ENCODE measurements around the gene NTHL1.
"Not testable (repeated sequence)": the region's sequence is repeated elsewhere in the genome, so short reads cannot be mapped to it uniquely, and the experiment has no call there.

NTHL1 gene

GRCh38 chr16:2028146-2028545, 19.5 kb downstream of the NTHL1 start:
- DNase-seq (ENCODE audit: low read depth), result no peak

GRCh38 chr16:2027024-2028010, 20.3 kb downstream of the NTHL1 start:
- no peak for DNase-seq (ENCODE audit: low read depth)

- DNase-seq (ENCODE audit: low read depth), result peak; percentile 23
Measured at GRCh38 chr16:2026461-2027023, 21.1 kb downstream of the NTHL1 start, which contains the start of gene NHERF2. NHERF2 (plus strand) TSS chr16:2026902; CDS start chr16:2027006, 104 bp downstream.

- no peak for DNase-seq (ENCODE audit: low read depth)
Measured at GRCh38 chr16:2025878-2026460, 21.7 kb downstream of the NTHL1 start.

- no peak for DNase-seq (ENCODE audit: low read depth)
Measured at GRCh38 chr16:2025251-2025650, 22.4 kb downstream of the NTHL1 start.

GRCh38 chr16:2024032-2024420, 23.6 kb downstream of the NTHL1 start:
- no peak for DNase-seq (ENCODE audit: low read depth)

DNA sequence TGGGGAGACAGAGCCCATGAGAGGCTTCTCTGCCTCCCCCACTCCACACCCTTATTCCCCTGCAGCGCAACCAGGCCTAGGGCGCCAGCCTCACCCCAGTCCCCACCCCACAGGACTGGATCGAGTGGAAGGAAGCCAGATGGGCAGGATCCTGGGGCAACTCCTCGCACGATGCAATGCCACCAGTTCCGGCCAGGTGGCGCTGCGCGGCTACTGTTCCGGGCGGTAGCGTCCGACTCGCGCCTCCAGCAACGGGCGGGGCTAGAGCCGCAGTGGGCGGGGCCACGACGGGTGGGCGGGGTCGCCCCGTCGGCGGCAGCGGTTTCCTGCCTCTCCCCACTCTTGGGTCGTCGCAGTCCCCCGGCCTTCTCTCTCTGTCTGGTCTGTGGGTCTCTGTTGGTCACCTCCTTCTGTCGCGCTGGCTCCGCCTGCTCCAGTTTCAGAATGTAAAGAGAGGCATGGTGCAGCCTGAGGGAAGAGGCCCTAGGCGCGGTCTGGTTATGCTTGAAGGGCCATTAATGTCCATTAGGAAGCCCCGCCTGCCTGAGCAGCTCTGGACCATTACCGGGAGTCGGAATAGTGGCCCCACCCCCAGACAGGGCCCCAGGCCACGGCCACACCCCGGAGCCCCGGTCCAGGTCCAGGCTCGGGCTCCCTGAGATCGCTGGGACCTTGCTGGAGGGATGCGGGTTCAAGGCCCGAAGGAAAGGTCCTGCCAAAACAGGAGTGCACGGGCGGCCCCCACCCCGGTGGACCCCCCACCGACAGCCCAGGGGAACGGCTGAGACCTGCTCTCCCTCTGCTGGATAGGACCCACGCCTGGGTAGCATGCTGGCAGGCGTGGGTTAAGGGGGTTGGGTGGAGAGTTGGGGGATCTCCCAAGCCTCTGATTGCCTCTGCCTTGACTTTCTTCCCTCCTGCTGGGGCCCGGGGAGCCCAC, 24.3 kb downstream of the NTHL1 start:
- DNase-seq (ENCODE audit: low read depth), result peak; percentile 97

DNA sequence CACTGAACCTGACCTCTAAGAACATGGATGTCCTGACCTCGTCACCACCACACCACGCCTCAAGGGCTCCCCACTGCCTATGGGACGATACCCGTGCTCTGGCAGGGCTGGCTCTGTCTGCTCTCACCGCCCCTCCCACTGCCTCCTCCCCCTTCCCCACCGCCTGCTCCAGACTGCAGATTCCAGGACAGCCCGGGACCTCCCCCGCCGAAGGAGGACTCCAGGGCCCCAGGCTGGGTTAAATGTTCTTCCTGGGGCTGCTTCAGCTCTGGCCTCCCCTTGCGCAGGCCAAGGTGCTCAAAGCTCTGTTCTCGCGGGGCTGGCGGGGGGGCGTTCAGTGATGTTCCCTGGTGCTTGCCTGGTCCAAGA, 24.9 kb downstream of the NTHL1 start:
- peak; percentile 17 for DNase-seq (ENCODE audit: low read depth)

DNA sequence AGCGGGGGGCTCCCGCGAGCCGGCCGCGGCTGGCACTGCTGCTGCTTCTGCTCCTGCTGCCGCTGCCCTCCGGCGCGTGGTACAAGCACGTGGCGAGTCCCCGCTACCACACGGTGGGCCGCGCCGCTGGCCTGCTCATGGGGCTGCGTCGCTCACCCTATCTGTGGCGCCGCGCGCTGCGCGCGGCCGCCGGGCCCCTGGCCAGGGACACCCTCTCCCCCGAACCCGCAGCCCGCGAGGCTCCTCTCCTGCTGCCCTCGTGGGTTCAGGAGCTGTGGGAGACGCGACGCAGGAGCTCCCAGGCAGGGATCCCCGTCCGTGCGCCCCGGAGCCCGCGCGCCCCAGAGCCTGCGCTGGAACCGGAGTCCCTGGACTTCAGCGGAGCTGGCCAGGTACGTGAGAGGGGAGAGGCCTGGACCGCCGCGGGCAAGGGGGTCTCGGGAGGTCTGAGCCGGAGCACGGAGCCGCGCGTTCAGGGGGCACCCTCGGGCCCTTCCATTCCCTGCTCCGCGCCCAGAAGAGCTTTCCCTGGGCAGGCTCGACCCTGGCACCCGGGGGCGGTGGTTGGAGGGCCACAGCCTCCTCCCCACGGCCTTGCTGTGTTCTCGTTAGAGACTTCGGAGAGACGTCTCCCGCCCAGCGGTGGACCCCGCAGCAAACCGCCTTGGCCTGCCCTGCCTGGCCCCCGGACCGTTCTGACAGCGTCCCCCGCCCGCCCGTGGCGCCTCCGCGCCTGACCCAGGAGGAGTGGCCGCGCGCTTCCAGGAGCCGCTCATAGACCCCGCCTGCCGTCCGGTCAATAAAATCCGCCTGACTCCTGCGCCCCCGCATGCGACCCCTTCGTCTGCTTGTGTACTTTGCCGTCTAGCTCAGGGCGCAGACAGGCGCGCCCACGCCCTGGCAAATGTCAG, 27.5 kb downstream of the NTHL1 start:
- no peak for DNase-seq (ENCODE audit: low read depth)

- DNase-seq (ENCODE audit: low read depth), result no peak
Measured at GRCh38 chr16:2019518-2019920, 28.1 kb downstream of the NTHL1 start, which contains the start of gene NPW. NPW (plus strand) TSS chr16:2019785.

DNA sequence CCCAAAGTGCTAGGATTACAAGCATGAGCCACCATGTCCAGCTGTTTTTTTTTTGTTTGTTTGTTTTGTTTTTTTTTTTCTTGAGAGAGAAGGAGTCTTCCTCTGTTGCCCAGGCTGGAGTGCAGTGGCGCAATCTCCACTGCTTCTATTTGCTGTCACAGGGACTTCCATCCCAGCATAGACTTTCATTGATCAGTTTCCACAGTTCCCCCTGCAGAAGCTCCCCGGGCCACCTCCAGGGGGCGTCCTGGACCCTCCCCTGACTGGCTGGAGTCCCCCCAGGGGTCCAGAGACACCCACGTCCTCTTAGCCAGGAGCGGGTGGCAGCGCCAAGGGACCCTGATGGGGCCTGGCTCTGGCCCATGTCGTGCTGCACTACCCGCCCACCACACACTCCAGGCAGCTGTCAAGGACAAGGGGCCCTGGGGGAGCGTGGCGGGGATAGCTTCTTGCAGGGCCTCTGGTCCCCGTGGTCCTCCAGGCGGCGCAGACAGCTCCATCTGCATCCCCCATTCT, 31.2 kb downstream of the NTHL1 start:
- DNase-seq (ENCODE audit: low read depth), result no peak

DNA sequence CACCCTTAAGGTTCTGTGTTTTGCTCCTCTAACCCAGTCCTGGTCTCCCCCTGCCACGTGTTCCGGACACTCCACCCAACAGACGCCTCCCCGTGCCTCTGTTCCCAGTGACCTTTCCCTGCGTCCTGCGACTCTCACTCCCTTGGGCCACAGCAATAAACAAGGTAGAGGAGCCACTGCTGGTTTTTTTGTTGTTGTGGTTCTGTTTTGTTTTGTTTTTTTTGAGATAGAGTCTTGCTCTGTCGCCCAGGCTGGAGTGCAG, 31.8 kb downstream of the NTHL1 start:
- no peak for DNase-seq (ENCODE audit: low read depth)

DNA sequence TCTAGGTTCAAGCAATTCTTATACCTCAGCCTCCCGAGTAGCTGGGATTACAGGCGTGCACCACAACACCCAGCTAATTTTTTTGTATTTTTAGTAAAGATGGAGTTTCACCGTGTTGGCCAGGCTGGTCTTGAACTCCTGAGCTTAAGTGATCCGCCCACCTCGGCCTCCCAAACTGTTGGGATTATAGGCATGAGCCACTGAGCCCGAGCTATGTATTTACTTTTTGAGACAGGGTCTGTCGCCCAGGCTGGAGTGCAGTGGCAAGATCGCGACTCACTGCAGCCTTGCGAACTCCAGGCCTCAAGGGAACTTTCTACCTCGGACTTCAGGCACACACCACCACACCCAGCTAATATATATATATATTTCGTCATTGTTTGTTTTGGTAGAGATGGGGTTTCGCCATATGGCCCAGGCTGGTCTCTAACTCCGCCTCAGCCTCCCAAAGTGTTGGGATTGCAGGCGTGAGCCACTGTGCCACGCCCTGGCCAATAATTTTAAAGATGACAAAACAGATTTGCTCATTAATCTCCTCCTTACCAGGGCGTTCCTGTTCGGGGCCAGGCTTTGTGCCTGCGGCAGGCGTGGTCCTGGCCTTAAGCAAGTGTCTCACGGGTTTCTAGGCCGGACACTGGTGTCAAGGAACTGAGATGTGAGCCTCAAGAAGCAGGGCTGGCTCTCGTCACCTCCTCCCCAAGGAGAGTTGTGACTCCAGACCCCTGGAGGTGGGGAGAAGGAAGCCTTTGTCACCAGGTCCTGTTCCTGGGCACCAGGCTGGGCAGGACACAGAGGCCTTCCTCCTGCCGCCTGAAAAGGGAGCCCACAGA, 32.3 kb downstream of the NTHL1 start:
- no peak for DNase-seq (ENCODE audit: low read depth)

DNA sequence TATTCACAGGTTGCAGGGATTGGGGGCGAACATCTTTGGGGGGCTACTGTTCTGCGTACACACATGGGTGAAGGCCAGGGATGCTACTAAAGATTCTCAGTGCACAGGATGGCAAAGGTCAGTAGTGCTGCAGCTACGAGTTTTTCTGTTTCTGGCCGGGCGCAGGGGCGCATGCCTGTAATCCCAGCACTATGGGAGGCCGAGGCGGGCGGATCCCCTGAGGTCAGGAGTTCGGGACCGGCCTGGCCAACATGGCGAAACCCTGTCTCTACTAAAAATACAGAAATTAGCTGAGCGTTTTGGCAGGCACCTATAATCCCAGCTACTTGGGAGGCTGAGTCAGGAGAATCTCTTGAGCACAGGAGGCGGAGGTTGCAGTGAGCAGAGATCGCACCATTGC, 34.1 kb downstream of the NTHL1 start:
- DNase-seq (ENCODE audit: low read depth), result no peak

DNA sequence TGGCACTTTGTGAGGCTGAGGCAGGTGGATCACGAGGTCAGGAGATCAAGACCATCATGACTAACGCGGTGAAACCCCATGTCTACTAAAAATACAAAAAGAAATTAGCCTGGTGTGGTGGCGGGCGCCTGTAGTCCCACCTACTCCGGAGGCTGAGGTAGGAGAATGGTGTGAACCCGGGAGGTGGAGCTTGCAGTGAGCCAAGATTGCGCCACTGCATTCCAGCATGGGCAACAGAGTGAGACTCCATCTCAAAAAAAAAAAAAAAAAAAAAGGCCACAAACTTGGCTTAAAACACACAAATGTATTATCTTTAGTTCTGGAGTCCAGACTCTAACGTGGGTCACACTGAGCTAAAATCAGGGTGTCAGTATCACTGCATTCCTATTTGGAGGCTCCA, 35.9 kb downstream of the NTHL1 start:
- DNase-seq (ENCODE audit: low read depth), result not testable (repeated sequence)

DNA sequence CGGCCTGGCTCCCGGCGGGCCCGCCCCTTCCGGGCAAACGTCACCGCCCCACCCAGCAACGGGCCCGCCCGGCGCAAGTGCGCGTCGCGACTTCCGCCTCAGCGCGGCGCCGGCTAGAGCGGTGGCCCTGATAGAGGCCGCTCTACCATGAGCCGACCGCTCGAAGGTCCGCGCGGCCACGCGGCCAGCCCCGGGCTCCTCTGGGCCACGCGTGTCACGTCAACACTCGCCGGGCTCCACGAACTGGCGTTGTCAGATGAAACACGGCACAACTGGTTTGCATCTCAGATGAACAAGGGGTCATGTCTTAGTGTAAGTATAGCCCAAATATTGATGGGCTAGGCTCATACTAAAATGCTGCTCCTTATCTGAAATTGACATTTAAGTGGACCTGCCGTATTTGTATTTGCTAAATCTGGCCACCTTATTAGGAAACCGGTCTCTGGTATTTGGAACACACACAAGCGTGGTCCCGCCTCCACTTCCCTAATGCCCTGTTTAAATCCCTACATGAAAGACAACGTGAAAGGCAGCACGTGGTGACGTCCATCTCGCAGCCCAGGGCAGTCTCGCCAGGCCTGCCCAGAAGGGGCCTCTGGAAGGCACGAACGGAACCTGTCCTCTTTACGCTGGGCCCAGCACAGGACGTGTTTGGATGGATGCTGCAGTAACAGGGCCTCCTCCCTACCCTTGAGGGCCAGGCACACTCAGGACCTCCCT, 37.7 kb downstream of the NTHL1 start, which contains the start of gene ZNF598:
ZNF598 (minus strand) TSS at position 31 of the 720 bp plus-strand sequence.
- DNase-seq (ENCODE audit: low read depth), result peak; percentile 75

DNA sequence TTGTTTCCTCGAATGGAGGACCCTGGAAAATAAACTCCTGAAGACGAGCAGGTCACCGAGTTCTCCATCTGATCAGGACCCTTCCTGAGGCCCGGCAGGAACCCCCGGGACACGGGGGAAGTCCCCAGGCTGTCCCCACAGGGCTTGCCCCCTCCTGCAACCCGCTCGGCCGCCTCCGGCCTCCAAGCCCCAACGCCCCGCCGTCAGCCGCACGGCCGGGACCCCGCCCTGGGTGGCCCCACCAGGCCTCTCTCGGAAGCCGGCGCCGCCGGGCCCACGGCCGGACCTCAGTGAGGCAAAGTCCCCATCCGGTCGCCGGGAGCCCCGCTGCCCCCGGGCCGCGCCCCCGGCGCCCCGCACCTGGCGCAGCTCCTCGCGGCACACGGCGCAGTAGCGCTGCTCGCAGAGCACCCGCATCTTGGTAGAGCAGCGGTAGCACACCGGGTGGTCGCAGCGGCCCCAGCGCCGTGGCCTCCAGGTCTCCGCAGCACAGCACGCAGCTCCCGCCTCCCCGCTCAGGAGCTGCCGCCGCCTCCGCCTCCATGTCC, 38.4 kb downstream of the NTHL1 start:
- DNase-seq (ENCODE audit: low read depth), result no peak

- no peak for DNase-seq (ENCODE audit: low read depth)
Measured at GRCh38 chr16:2008631-2009163, 38.9 kb downstream of the NTHL1 start.
